H9 (cell line): ENCODE measurements around the gene TSPAN2. TPM values are rescaled to one million over a fixed set of nuclear protein-coding genes. Genes with fewer than 3 reads are reported as not detected.

Experiments used
- DNase-seq: peaks from one replicate; pipeline ENCODE4 v3.0.0-alpha.2; 2017
- H2AFZ ChIP-seq: one replicate; pipeline ENCODE4 v1.6.1; 2013; ENCODE audit warnings: mild to moderate bottlenecking, low read length, control low read depth, moderate library complexity
- H2AK5ac ChIP-seq: 2 replicates; pipeline ENCODE4 v1.6.1; 2013; ENCODE audit warnings: low read length, control low read depth, mixed read lengths; ENCODE audit not compliant: insufficient read length
- H2BK120ac ChIP-seq: one replicate; pipeline ENCODE4 v1.6.1; 2013; ENCODE audit warnings: low read depth, mild to moderate bottlenecking, low read length, control low read depth, inconsistent platforms; ENCODE audit not compliant: poor library complexity, severe bottlenecking
- H2BK12ac ChIP-seq: 2 replicates; pipeline ENCODE4 v1.6.1; 2013; ENCODE audit warnings: low read length, control low read depth, mixed read lengths, low read depth; ENCODE audit not compliant: insufficient read length
- H2BK15ac ChIP-seq: 2 replicates; pipeline ENCODE4 v1.6.1; 2013; ENCODE audit warnings: low read depth, low read length, control low read depth
- H2BK20ac ChIP-seq: one replicate; pipeline ENCODE4 v1.6.1; 2013; ENCODE audit warnings: low read depth, mild to moderate bottlenecking, low read length, control low read depth, inconsistent platforms; ENCODE audit not compliant: poor library complexity, severe bottlenecking
- H2BK5ac ChIP-seq: 2 replicates; pipeline ENCODE4 v1.6.1; 2013; ENCODE audit warnings: low read length, control low read depth, mixed read lengths; ENCODE audit not compliant: insufficient read length
- H3K14ac ChIP-seq: 2 replicates; pipeline ENCODE4 v1.6.1; 2013; ENCODE audit warnings: low read length, control low read depth; ENCODE audit not compliant: insufficient read depth
- H3K18ac ChIP-seq: 2 replicates; pipeline ENCODE4 v1.6.1; 2013; ENCODE audit warnings: low read depth, mild to moderate bottlenecking, mixed read lengths, low read length, control low read depth; ENCODE audit not compliant: insufficient read length
- H3K23ac ChIP-seq: 2 replicates; pipeline ENCODE4 v1.6.1; 2013; ENCODE audit warnings: low read length, control low read depth, mixed read lengths, low read depth; ENCODE audit not compliant: insufficient read length
- H3K23me2 ChIP-seq: 2 replicates; pipeline ENCODE4 v1.6.1; 2013; ENCODE audit warnings: low read depth, mild to moderate bottlenecking, mixed read lengths, low read length, control low read depth; ENCODE audit not compliant: insufficient read length, poor library complexity, severe bottlenecking
- H3K27ac ChIP-seq: 2 replicates; pipeline ENCODE4 v1.5.1; 2013; ENCODE audit warnings: low read length, control low read depth, mixed read lengths, low read depth; ENCODE audit not compliant: insufficient read length
- H3K27me3 ChIP-seq: 2 replicates; pipeline ENCODE4 v1.6.1; 2013; ENCODE audit warnings: low read length, control low read depth, inconsistent platforms; ENCODE audit not compliant: insufficient read depth
- H3K4ac ChIP-seq: 2 replicates; pipeline ENCODE4 v1.6.1; 2013; ENCODE audit warnings: low read depth, mild to moderate bottlenecking, control low read depth, inconsistent platforms, low read length, moderate library complexity
- H3K4me1 ChIP-seq: 2 replicates; pipeline ENCODE4 v1.6.1; 2013; ENCODE audit warnings: low read length, control low read depth, inconsistent platforms; ENCODE audit not compliant: insufficient read depth
- H3K4me2 ChIP-seq: 2 replicates; pipeline ENCODE4 v1.6.1; 2013; ENCODE audit warnings: low read length, control low read depth, mixed read lengths; ENCODE audit not compliant: insufficient read length, insufficient read depth
- H3K56ac ChIP-seq: 2 replicates; pipeline ENCODE4 v1.6.1; 2013; ENCODE audit warnings: low read depth, mild to moderate bottlenecking, mixed read lengths, low read length, control low read depth; ENCODE audit not compliant: insufficient read length
- H3K79me1 ChIP-seq: 2 replicates; pipeline ENCODE4 v1.6.1; 2013; ENCODE audit warnings: low read depth, mild to moderate bottlenecking, moderate library complexity, low read length, control low read depth, inconsistent platforms; ENCODE audit not compliant: insufficient read depth, poor library complexity, severe bottlenecking
- H3K79me2 ChIP-seq: 2 replicates; pipeline ENCODE4 v1.6.1; 2013; ENCODE audit warnings: low read length, control low read depth, inconsistent platforms; ENCODE audit not compliant: insufficient read depth
- H3K9ac ChIP-seq: 2 replicates; pipeline ENCODE4 v1.6.1; 2013; ENCODE audit warnings: low read length, control low read depth, mixed read lengths; ENCODE audit not compliant: insufficient read length; ENCODE audit errors: extremely low read depth
- H3K9me3 ChIP-seq: one replicate; pipeline ENCODE4 v1.6.1; 2013; ENCODE audit warnings: low read depth, low read length, inconsistent platforms; ENCODE audit not compliant: control insufficient read depth
- H3T11ph ChIP-seq: one replicate; pipeline ENCODE4 v1.6.1; 2013; ENCODE audit warnings: mild to moderate bottlenecking, low read length, control low read depth, inconsistent platforms
- H4K20me1 ChIP-seq: one replicate; pipeline ENCODE4 v1.6.1; 2013; ENCODE audit not compliant: control insufficient read depth, insufficient read length, insufficient read depth
- H4K5ac ChIP-seq: 2 replicates; pipeline ENCODE4 v1.6.1; 2013; ENCODE audit warnings: low read depth, mild to moderate bottlenecking, mixed read lengths, low read length, control low read depth; ENCODE audit not compliant: insufficient read length
- H4K8ac ChIP-seq: replicated peaks from 2 replicates; pipeline ENCODE4 v1.6.1; 2013; ENCODE audit warnings: low read length, control low read depth, mixed read lengths, low read depth; ENCODE audit not compliant: insufficient read length
- H4K91ac ChIP-seq: 2 replicates; pipeline ENCODE4 v1.6.1; 2013; ENCODE audit warnings: low read depth, mild to moderate bottlenecking, moderate library complexity, mixed read lengths, low read length, control low read depth; ENCODE audit not compliant: insufficient read length
- H3K27ac Mint-ChIP-seq, 3 experiments: 2 replicates in 2 of 3; 3 replicates in 1 of 3; pipeline ENCODE4 v1.8.0; 2020 to 2021; ENCODE audit warnings: mixed read lengths in 3 of 3, mild to moderate bottlenecking in 1 of 3, moderate library complexity in 1 of 3
- H3K27me3 Mint-ChIP-seq: 2 replicates; pipeline ENCODE4 v1.8.0; 2021; ENCODE audit warnings: low read depth, mild to moderate bottlenecking, moderate library complexity, mixed read lengths
- H3K36me3 Mint-ChIP-seq, 3 experiments: 2 replicates in 2 of 3; 3 replicates in 1 of 3; pipeline ENCODE4 v1.8.0; 2020 to 2021; ENCODE audit warnings: low read depth in 3 of 3, mixed read lengths in 3 of 3; ENCODE audit not compliant: insufficient read depth in 1 of 3
- H3K4me1 Mint-ChIP-seq, 2 experiments: 2 replicates each; pipeline ENCODE4 v1.8.0; 2020; ENCODE audit warnings: mixed read lengths in 2 of 2
- H3K4me3 Mint-ChIP-seq, 2 experiments: 2 replicates in 1 of 2; 3 replicates in 1 of 2; pipeline ENCODE4 v1.8.0; 2020 to 2021; ENCODE audit warnings: mild to moderate bottlenecking in 2 of 2, mixed read lengths in 2 of 2, moderate library complexity in 1 of 2
- H3K9me3 Mint-ChIP-seq, 2 experiments: 2 replicates in 1 of 2; 3 replicates in 1 of 2; pipeline ENCODE4 v1.8.0; 2020; ENCODE audit warnings: mild to moderate bottlenecking in 2 of 2, mixed read lengths in 2 of 2, moderate library complexity in 1 of 2
- CTCF ChIP-seq: fragments of 200-600 bp; sonication (generic); conservative IDR thresholded peaks from 3 replicates; pipeline ENCODE4 v1.8.0; 2021; ENCODE audit warnings: antibody characterized with exemption, mild to moderate bottlenecking
- WGBS: extraction: QIAGEN DNeasy Blood & Tissue Kit; methylation state at CpG from one replicate; pipeline ENCODE4 v1.1.7; 2013; ENCODE audit warnings: missing lambda C conversion rate, low lambda C conversion rate, mixed read lengths; ENCODE audit not compliant: insufficient read length; ENCODE audit errors: extremely low coverage; 5-methylcytosine and 5-hydroxymethylcytosine counted together
- total RNA-seq: library from RNA; stranded (reverse); gene quantifications from 2 replicates; pipeline ENCODE4 v1.2.1, GENCODE V29; 2021

TSPAN2 gene
- total RNA-seq, 1 experiment from 2014 or later: 10.8 TPM

GRCh38 chr1:115051850-115052249 is 37.5 kb downstream of the TSPAN2 start:
- TF ChIP-seq CTCF: no peak
- Histone ChIP-seq H4K5ac (no peak overlapping the region), H3K4me2 (no peak overlapping the region), H3K79me2 (no peaks in the 10 kb centered on the region), H4K91ac (no peak overlapping the region), H3K79me1 (no peaks in the 10 kb centered on the region), H3K23ac (no peak overlapping the region), H2AK5ac (no peak overlapping the region), H3K9ac (no peak overlapping the region), H3K9me3 (no peaks in the 10 kb centered on the region), H3K27me3 (no peaks in the 10 kb centered on the region), H3K18ac (no peak overlapping the region), H3K14ac (no peak overlapping the region), H3K23me2 (no peaks in the 10 kb centered on the region), H2BK120ac (no peak overlapping the region), H2BK15ac (no peak overlapping the region), H3K56ac (no peak overlapping the region), H2BK5ac (no peak overlapping the region), H2BK12ac (no peak overlapping the region), H2AFZ (no peak overlapping the region), H3K4me1 (peaks cover 6% of the 10 kb centered on the region), H4K8ac (no peak overlapping the region), H2BK20ac (no peak overlapping the region), H3K4ac (no peak overlapping the region), H3T11ph (no peak overlapping the region), H3K27ac (no peak overlapping the region), H4K20me1 (no peaks in the 10 kb centered on the region)
- Mint-ChIP-seq H3K9me3 (no peaks in the 10 kb centered on the region), H3K27ac (no peak overlapping the region), H3K4me1 (peaks cover 0 to under 1% of the 10 kb centered on the region in 2 experiments; a peak in 3 of 4 replicates), H3K36me3 (peaks cover 0 to 8% (median 3%) of the 10 kb centered on the region in 3 experiments; a peak in 3 of 7 replicates), H3K27me3 (no peaks in the 10 kb centered on the region), H3K4me3 (no peak overlapping the region)
- DNase-seq: no peak
- no CpG with 5 or more reads among the region's 5 CpGs for WGBS
